GM19372 (cell line): Measurements from ENCODE around the gene FKRP.

Source experiments
- ATAC-seq: cut with Tn5 transposase; IDR thresholded peaks from one replicate; pipeline ENCODE4 v1.9.1; 2021; ENCODE audit warnings: mild to moderate bottlenecking, low read depth, moderate library complexity; ENCODE audit not compliant: unreplicated experiment

FKRP gene

DNA sequence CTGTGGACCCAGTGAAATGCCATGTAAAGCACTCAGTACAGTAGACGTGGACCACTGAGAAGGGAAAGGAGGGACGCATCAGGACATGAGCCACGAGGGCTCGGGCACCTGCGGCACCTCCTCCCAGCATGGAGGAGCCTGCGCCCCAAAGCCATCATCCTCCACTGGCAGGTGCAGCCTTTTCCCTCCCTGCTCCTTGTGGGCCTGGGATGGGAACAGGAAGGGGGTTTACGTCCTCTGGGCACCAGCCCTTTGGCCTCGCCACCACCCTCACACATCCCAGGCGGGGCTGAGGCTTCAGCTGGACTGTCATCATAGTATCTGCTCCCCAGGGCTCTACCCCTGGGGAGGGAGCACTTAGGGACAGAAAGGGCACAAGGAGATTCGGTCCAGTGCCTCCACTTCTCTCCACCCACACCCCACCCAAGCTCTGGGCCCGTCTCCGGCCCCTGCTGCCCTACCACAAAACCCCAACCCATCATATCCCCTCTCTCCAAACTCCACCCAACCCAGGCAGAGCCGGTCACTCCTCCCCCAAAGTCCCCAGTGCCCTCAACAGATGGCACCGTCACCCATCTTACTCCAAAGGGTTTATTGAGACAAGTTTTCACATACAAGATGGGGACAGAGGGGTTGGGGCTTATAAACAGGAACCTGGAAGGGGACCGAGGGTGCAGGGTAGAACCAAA is 26.8 kb upstream of the FKRP start:
- no peak for ATAC-seq

DNA sequence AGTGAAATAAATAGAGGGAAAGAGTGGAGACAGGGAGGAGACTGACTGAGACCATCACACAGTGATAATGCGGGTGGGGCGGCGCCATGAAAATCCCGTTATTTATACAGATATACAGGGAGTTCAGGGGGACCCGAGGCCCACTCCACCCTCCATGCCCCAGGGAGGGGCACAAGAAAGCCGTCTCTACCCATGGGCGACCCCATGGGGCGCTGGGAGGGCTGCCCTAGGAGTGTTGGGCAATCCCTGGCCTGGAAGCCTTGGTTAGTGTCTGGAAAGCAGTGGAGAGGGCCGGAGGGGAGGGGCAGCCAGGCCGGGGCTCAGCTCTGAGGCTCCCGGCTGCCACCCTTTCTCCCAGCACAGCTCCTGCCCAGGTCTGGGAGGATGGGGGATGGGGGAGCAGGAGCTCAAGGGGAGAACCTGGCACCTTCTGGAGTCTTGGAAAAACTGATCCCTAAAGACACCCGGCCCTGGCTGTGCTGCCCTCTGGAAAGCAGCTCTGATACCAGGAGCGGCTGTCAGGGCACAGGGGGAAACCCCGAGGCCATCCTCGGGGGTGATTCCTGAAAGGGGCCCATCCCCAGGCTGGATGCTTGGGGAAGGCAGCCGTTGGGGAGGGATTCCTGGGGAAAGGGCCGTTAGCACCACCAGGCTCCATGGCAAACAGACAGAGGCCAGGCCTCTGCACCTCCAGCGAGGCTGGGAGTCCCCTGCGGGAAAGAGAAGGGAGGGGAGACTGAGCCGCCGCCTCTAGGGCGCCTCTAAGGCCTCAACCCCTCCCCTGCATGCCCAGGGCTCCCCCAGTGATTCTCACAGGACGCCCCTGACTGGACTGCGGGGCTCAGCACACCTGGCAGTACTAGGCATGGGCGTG is 26.0 kb upstream of the FKRP start:
- no peak for ATAC-seq

DNA sequence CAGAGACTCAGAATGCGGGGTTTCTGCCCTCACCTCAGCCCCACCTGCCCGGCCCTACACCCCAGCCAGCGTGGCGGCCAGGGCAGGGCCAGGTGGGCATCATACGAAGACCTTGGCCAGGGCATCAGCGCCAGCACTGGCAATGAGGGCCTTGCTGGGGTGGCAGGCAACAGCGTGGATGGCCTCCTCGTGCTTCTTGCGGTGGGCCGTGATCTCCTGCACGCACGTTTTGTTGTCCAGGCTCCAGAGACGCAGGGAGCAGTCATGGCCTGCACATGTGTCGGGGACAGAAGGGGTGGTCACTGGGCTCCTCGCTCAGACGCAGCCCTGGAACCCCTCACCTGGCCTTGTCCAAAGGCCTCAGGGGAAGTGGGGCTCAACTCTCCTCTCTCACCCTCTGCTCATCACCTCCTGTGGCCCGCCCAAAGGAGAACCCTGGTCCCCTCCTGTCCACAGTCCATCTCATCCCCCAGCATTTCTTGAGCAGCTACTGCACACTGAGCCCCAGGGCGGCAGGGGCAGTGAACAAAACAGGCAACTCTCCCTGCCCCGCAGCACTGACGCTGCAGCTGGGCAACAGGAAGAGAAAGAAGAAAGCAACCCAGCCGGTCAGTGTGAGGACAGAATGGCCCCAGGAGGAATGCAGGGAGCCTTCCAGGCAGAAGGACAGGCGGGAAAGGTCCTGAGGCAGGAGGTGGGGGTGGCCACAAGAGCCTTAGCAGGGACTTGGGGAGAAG is 25.2 kb upstream of the FKRP start:
- no peak for ATAC-seq

DNA sequence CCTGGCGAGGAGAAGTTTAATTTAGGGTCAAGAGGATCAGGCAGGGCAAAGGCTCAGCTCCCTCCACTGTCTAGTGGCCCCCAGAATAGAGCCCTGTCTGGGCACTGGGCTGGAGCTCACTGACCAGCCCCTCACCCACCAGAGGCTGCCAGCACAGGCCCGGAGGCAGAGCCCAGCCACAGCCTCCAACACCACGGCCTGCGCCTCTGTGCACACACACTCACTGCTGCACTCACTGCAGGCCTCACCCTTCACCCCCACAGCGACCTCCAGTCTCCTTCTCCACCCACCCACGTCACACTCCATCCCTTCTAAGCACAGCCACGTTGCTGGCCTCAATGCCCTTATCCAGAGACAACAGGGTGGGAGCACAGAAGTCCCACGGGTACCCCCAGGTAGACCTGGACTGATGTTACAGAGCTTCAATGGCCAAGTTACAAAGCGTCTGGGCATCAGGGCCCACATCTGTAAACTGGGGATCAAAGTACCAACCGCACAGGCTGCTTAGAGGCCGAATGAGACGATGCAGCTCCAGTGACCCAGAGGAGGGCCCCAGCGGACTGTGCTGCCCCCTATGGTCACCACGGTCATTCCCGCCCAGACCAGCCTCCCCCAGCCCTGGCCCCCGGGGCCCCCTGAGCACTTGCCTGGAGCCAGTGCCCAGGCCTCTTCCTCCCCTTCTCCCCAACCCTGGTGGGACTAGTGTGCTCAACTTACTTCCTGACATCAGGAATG is 24.4 kb upstream of the FKRP start:
- ATAC-seq, result no peak

DNA sequence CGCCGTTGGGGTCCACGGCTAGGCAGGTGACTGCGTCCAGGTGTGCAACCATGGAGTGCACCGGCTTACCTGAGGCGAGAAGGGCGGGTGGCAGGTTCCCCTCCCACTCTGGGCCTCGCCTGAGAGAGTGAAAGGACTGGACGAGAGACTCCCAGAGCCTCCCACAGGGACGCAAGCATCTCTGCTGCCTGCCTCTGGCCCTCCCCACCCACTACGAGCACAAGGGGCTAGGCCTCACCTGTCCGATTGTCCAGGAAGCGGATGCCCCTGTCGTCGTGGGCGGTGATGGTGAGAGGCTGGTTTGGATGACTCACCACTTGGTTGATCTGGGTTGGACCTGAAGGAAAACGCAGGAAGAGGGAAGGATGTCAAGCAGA is 23.9 kb upstream of the FKRP start:
- no peak for ATAC-seq

DNA sequence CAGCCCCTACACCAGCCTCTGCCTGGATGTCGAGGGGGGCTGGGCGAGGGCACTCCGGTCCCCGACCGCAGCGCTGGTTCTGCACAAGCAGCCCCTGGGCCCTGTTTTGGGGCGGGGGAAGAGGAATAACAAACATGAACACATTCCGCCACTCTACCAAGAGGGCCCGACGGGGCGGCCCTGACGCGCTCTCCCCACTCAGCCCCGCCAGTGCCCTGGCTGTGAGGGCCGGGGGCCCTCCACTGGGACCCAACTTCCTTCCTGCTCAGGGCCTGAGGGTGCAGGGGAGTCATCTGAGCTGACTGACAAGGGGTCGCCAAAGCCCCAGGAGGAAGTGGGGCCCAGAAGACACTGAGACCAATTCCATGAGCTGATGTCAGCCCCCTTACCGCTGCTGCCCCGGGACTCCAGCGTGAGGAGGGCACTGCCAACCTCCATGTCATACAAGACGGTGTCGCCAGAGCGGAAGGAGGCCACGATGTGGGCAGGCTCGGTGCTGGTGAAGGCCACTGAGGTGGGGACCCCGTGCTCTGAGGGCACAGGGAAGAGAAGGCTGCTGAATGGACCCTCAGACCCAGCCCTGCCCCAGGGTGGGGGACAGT is 23.3 kb upstream of the FKRP start:
- no peak for ATAC-seq

DNA sequence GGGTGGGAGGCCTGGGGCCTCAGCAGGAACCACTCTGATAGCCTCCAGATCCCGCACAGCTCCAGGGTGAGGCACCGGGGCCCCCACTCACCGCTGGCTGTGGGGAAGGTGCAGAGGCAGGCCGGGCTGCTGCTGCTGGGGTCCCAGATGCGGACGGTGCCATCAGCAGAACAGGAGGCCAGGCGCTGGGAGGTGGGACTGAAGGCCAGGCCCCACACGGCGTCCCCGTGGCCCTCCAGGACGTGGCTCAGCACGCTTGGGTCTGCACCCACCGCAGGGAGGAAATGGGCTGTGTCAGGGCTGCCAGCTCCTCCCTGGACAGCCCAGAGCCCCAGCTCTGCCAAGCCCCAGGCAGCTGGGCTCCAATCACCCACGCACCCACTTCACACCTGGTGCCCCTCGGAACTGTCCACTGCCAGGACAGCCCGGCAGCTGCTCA is 22.8 kb upstream of the FKRP start:
- ATAC-seq, result no peak

DNA sequence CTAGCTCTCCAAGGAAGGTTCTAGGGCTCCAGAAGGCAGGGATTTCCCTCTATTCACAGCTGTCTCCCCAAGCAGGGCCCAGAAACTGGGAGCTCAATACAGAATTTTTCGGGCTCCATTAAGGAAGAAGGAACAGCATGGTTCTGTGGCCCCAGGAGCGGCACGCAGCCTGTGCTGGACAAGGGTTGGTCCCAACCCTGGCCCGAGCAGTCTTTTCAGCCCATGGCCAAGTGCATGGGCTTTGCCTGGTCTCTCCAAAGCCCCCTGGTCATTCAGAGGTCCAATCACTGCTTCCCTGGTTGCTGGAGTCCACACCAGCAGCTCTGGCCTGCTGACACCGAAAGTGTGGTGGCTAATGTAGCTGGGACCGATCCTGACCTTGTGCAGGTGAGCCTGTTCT is 22.4 kb upstream of the FKRP start:
- ATAC-seq, result no peak

DNA sequence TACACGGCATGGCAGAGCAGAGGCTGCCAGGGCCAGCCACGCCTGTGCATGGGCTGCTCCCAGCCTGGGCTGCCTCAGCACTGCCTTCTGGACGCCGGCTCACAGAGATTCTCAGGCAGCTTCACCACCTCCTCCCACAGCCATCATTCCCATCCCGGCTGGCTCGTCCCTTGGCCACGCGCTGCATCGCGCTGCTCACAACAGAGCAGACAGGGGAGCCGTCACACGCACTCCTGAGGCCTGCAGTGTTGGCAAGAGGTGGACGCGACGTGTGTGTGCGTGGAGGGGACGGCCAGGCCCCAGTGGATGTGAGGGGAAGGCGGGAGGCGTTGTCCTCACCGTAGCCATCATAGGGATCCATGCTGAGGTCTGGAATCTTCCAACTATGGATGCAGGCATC is 21.4 kb upstream of the FKRP start:
- no peak for ATAC-seq

DNA sequence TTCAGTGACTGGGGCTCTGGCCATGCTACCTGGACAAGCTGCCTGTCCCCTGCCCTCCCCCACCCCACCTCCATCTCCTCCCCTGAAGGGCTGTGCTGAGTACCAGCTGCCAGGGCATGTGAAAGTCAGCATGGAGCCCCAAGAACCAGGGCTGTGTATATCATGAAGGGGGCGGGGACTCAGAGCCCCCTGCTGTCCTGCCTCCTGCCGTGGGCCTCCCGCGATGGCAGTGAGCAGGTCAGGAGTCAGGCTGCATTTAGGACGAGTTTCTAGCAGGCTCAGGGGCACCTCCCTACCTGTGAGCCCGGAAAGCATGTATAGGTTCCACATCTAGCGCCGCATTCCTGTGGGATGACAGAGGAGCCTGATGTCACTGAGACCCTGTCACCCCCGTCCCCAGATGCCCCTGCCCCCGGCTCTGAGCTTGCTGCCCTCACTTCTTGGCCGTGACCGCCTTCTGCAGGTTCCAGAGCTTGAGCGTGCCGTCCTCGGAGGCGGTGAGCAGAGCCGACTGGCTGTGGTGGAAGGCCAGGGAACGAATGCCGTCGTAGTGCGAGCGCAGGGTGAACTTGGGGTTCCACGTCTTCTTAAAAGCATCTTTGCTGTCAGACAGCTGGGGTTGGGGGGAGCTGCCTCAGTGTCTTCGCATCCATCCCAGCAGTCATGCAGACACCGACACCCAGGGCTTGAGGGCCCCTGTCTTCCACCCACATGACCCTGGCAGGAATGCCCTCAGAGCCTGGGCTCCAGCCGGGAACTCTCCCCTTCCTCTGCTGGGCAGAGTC is 20.6 kb upstream of the FKRP start:
- ATAC-seq, result no peak

DNA sequence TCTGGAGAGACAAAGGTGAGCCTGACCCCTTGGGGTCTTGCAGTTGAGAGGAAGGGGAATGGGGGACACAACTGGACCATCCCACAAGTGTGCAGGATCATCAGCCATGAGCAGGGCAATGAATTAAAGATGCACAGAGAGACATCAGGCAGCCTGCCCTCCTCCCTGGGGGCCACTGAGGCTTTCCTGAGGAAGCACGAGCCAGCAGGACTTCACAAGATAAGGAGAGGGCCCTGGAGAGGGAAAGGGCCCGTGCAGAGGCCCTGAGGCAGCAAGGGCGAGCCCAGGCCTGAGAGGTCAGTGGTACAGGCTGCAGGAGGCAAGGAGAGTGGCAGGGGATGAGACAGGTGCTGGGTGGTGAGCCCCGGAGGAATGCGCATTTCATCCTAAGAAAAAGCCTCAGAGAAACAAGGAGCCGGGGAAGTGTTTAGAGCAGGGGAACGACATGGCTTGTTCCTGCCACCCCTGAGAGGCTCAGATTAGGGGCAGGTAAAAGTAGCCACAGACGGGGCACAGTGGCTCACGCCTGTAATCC is 19.9 kb upstream of the FKRP start:
- no peak for ATAC-seq

DNA sequence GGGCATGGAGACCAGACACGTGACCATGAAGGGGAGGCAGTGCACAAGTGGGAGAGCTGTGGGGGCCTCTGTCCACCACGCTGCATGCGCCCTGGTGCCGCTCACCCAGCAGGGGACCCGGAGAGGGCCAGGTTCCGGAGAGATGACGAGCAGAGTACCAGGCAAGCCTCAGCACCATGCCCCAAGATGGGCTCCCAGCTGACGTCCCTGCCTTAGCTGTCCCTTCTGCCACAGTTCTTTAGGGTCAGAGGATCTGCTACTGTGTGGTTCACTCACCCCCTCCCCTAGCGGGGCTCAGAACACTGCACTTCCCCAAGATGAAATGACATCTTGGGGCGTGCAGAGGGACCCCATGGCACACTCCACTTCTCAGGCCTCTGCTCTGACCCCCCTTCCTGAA is 19.3 kb upstream of the FKRP start:
- no peak for ATAC-seq

DNA sequence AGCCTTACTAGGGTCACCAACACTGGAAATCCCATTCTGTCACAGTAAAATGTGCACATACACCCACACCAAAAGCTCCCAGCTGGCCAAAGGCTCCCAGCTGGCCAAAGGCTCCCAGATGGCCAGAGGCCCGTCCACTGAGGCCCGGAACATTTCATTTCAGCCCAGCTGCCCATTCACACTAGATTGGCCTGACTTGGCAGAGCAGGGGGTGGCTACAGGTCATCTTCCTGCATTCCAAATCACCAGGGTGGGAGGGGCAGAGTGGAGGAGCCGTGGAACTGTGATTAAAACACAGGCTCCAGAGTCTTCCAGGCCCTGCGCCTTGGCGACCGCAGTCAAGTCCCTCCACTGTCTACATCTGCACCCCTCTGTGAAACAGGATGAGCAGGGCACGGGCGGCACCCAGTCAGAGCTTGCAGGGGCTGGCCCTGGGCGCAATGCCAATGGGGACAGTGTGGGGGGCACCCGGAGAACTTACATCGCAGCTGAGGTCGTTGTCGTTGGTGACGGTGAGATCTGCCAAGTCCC is 18.8 kb upstream of the FKRP start:
- ATAC-seq, result no peak

DNA sequence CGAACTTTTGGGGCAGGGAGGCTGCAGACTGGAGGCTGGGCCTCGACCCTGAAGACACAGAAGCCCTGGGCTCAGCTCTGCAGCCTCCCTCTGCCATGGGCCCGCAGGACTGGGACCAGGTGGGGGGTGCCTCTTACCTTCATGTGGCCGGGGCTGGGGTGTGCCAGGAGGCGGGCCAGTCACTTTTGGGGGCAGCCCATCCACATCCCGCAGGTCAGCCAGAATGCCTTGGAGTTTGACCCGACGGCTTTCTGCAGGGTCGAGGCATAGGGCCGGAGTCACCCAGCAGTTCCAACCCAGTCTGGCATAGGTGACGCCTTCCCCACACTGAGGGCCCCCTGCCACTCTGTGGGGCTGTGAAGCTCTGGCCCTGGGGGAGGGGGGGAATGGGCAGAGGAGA is 18.1 kb upstream of the FKRP start:
- no peak for ATAC-seq

DNA sequence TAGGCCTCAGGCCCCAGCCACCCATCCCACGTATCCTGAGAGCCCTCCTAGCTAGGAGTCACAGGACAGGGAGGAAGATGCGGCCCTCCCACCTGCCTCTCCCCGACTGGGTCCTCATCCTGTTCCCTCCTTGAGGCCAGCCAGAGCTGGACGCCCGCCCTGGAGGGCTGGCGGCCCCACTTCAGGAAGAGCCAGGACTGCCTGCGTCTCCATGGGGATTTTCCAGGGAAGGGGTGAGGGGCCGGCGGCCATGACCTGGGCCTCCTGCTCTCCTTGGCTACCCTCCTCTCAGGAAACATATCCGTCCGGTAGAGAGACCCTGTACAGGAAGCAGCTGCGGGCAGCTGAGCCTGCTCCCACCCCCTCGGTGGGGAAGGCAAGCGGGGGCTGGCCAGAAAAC is 17.6 kb upstream of the FKRP start:
- ATAC-seq, result no peak

DNA sequence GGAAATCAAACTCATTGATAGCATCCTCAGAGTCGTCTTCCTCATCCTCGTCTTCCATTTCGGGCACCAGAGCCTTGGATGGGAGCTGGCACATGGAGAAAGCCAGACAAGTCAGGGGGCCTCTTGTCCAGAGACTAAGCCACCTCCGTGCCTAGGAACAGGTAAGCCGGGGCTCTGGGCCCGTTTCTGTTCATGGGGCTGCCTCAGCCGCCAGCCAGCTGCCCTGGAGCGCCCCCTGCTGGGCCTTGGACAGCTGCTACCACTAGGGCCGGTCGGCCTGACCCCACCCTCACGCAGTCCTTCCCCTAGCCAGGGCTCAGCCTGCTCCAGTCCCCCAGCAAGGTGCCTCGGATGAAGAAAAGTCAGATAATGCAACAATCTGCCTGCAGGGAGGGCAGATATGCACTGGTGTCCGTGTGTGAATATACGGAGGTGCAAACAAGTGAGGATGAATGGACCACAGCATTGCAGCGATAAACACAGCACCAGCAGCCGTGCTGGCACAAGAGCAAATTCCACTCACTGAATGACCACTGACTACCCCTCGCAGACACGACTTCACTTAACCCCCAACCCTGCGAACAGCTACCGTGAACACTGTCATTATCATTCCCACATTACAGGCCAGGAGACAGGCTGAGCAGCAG is 17.0 kb upstream of the FKRP start:
- ATAC-seq, result no peak

DNA sequence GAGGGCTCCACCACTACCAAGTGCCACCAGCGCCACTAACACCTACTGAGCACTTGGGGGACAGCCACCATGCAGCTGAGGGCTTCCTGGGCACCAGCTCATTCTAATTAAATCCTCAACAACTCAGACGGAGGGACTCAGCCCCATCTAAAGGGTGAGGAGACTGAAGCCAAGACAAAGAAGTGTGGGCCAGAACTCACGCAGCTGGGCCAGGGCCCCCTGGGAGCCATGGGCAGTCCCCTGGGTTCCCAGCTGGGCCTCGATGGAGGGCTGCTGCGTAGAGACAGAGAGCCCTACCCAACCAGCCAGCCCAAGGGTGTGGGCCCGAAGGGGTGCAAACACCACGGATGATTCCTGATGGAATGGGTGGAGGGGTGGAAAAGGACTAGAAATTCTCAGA is 16.2 kb upstream of the FKRP start:
- no peak for ATAC-seq

DNA sequence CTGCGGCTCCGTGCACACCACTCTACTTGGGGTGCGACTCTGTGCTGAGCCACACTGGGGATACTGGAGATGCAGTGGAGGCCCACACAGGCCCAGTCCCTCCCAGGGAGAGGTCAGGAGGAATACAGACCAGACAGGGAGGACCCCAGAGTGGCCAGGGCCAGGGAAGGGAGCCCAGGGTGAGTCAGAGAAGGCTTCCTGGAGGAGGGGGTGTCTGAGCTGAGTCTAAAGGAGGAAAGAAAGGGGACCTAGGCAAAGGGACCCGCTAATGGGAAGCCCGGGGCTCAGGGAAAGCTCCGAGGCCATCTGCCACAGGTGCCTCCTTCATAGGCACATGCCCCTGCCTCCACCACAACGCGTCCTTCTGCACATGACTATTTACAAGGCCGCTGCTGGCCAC is 15.7 kb upstream of the FKRP start:
- no peak for ATAC-seq

DNA sequence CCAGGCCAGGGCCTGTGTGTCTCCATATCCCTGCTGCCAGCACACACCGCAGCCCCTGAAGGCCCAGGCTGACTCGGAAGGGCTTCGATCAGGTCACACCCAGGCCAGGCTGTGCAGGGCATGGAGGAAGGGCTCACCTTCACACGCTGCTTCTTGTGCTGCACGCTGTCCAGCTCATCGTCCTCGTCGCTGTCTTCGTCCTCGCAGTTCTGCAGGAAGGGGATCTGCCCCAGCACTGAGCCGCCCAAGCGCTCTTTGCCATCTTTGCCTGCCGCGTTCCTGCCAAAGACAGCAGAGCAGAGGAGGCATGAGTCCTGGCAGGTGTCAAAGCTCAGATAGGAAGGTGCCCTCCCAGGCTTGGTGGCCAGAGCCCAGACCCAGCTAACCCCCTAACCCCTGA is 15.3 kb upstream of the FKRP start:
- no peak for ATAC-seq
